H9 (cell line): ENCODE results near the gene SCUBE1. TPM values are rescaled to one million over a fixed set of nuclear protein-coding genes. Genes with fewer than 3 reads are reported as not detected.
A peak's percentile ranks its signal among the peaks of the same experiment; 100 is the strongest.

Source experiments
- DNase-seq: peaks from one replicate; pipeline ENCODE4 v3.0.0-alpha.2; 2017
- H2AFZ ChIP-seq: one replicate; pipeline ENCODE4 v1.6.1; 2013; ENCODE audit warnings: mild to moderate bottlenecking, low read length, control low read depth, moderate library complexity
- H2AK5ac ChIP-seq: 2 replicates; pipeline ENCODE4 v1.6.1; 2013; ENCODE audit warnings: low read length, control low read depth, mixed read lengths; ENCODE audit not compliant: insufficient read length
- H2BK120ac ChIP-seq: one replicate; pipeline ENCODE4 v1.6.1; 2013; ENCODE audit warnings: low read depth, mild to moderate bottlenecking, low read length, control low read depth, inconsistent platforms; ENCODE audit not compliant: poor library complexity, severe bottlenecking
- H2BK12ac ChIP-seq: 2 replicates; pipeline ENCODE4 v1.6.1; 2013; ENCODE audit warnings: low read length, control low read depth, mixed read lengths, low read depth; ENCODE audit not compliant: insufficient read length
- H2BK15ac ChIP-seq: 2 replicates; pipeline ENCODE4 v1.6.1; 2013; ENCODE audit warnings: low read depth, low read length, control low read depth
- H2BK20ac ChIP-seq: one replicate; pipeline ENCODE4 v1.6.1; 2013; ENCODE audit warnings: low read depth, mild to moderate bottlenecking, low read length, control low read depth, inconsistent platforms; ENCODE audit not compliant: poor library complexity, severe bottlenecking
- H2BK5ac ChIP-seq: 2 replicates; pipeline ENCODE4 v1.6.1; 2013; ENCODE audit warnings: low read length, control low read depth, mixed read lengths; ENCODE audit not compliant: insufficient read length
- H3K14ac ChIP-seq: 2 replicates; pipeline ENCODE4 v1.6.1; 2013; ENCODE audit warnings: low read length, control low read depth; ENCODE audit not compliant: insufficient read depth
- H3K18ac ChIP-seq: 2 replicates; pipeline ENCODE4 v1.6.1; 2013; ENCODE audit warnings: low read depth, mild to moderate bottlenecking, mixed read lengths, low read length, control low read depth; ENCODE audit not compliant: insufficient read length
- H3K23ac ChIP-seq: 2 replicates; pipeline ENCODE4 v1.6.1; 2013; ENCODE audit warnings: low read length, control low read depth, mixed read lengths, low read depth; ENCODE audit not compliant: insufficient read length
- H3K23me2 ChIP-seq: 2 replicates; pipeline ENCODE4 v1.6.1; 2013; ENCODE audit warnings: low read depth, mild to moderate bottlenecking, mixed read lengths, low read length, control low read depth; ENCODE audit not compliant: insufficient read length, poor library complexity, severe bottlenecking
- H3K27ac ChIP-seq: 2 replicates; pipeline ENCODE4 v1.5.1; 2013; ENCODE audit warnings: low read length, control low read depth, mixed read lengths, low read depth; ENCODE audit not compliant: insufficient read length
- H3K27me3 ChIP-seq: 2 replicates; pipeline ENCODE4 v1.6.1; 2013; ENCODE audit warnings: low read length, control low read depth, inconsistent platforms; ENCODE audit not compliant: insufficient read depth
- H3K4ac ChIP-seq: 2 replicates; pipeline ENCODE4 v1.6.1; 2013; ENCODE audit warnings: low read depth, mild to moderate bottlenecking, control low read depth, inconsistent platforms, low read length, moderate library complexity
- H3K4me1 ChIP-seq: 2 replicates; pipeline ENCODE4 v1.6.1; 2013; ENCODE audit warnings: low read length, control low read depth, inconsistent platforms; ENCODE audit not compliant: insufficient read depth
- H3K4me2 ChIP-seq: 2 replicates; pipeline ENCODE4 v1.6.1; 2013; ENCODE audit warnings: low read length, control low read depth, mixed read lengths; ENCODE audit not compliant: insufficient read length, insufficient read depth
- H3K56ac ChIP-seq: 2 replicates; pipeline ENCODE4 v1.6.1; 2013; ENCODE audit warnings: low read depth, mild to moderate bottlenecking, mixed read lengths, low read length, control low read depth; ENCODE audit not compliant: insufficient read length
- H3K79me1 ChIP-seq: 2 replicates; pipeline ENCODE4 v1.6.1; 2013; ENCODE audit warnings: low read depth, mild to moderate bottlenecking, moderate library complexity, low read length, control low read depth, inconsistent platforms; ENCODE audit not compliant: insufficient read depth, poor library complexity, severe bottlenecking
- H3K79me2 ChIP-seq: 2 replicates; pipeline ENCODE4 v1.6.1; 2013; ENCODE audit warnings: low read length, control low read depth, inconsistent platforms; ENCODE audit not compliant: insufficient read depth
- H3K9ac ChIP-seq: 2 replicates; pipeline ENCODE4 v1.6.1; 2013; ENCODE audit warnings: low read length, control low read depth, mixed read lengths; ENCODE audit not compliant: insufficient read length; ENCODE audit errors: extremely low read depth
- H3K9me3 ChIP-seq: one replicate; pipeline ENCODE4 v1.6.1; 2013; ENCODE audit warnings: low read depth, low read length, inconsistent platforms; ENCODE audit not compliant: control insufficient read depth
- H3T11ph ChIP-seq: one replicate; pipeline ENCODE4 v1.6.1; 2013; ENCODE audit warnings: mild to moderate bottlenecking, low read length, control low read depth, inconsistent platforms
- H4K20me1 ChIP-seq: one replicate; pipeline ENCODE4 v1.6.1; 2013; ENCODE audit not compliant: control insufficient read depth, insufficient read length, insufficient read depth
- H4K5ac ChIP-seq: 2 replicates; pipeline ENCODE4 v1.6.1; 2013; ENCODE audit warnings: low read depth, mild to moderate bottlenecking, mixed read lengths, low read length, control low read depth; ENCODE audit not compliant: insufficient read length
- H4K8ac ChIP-seq: replicated peaks from 2 replicates; pipeline ENCODE4 v1.6.1; 2013; ENCODE audit warnings: low read length, control low read depth, mixed read lengths, low read depth; ENCODE audit not compliant: insufficient read length
- H4K91ac ChIP-seq: 2 replicates; pipeline ENCODE4 v1.6.1; 2013; ENCODE audit warnings: low read depth, mild to moderate bottlenecking, moderate library complexity, mixed read lengths, low read length, control low read depth; ENCODE audit not compliant: insufficient read length
- H3K27ac Mint-ChIP-seq, 3 experiments: 2 replicates in 2 of 3; 3 replicates in 1 of 3; pipeline ENCODE4 v1.8.0; 2020 to 2021; ENCODE audit warnings: mixed read lengths in 3 of 3, mild to moderate bottlenecking in 1 of 3, moderate library complexity in 1 of 3
- H3K27me3 Mint-ChIP-seq: 2 replicates; pipeline ENCODE4 v1.8.0; 2021; ENCODE audit warnings: low read depth, mild to moderate bottlenecking, moderate library complexity, mixed read lengths
- H3K36me3 Mint-ChIP-seq, 3 experiments: 2 replicates in 2 of 3; 3 replicates in 1 of 3; pipeline ENCODE4 v1.8.0; 2020 to 2021; ENCODE audit warnings: low read depth in 3 of 3, mixed read lengths in 3 of 3; ENCODE audit not compliant: insufficient read depth in 1 of 3
- H3K4me1 Mint-ChIP-seq, 2 experiments: 2 replicates each; pipeline ENCODE4 v1.8.0; 2020; ENCODE audit warnings: mixed read lengths in 2 of 2
- H3K4me3 Mint-ChIP-seq, 2 experiments: 2 replicates in 1 of 2; 3 replicates in 1 of 2; pipeline ENCODE4 v1.8.0; 2020 to 2021; ENCODE audit warnings: mild to moderate bottlenecking in 2 of 2, mixed read lengths in 2 of 2, moderate library complexity in 1 of 2
- H3K9me3 Mint-ChIP-seq, 2 experiments: 2 replicates in 1 of 2; 3 replicates in 1 of 2; pipeline ENCODE4 v1.8.0; 2020; ENCODE audit warnings: mild to moderate bottlenecking in 2 of 2, mixed read lengths in 2 of 2, moderate library complexity in 1 of 2
- WGBS: extraction: QIAGEN DNeasy Blood & Tissue Kit; methylation state at CpG from one replicate; pipeline ENCODE4 v1.1.7; 2013; ENCODE audit warnings: missing lambda C conversion rate, low lambda C conversion rate, mixed read lengths; ENCODE audit not compliant: insufficient read length; ENCODE audit errors: extremely low coverage; 5-methylcytosine and 5-hydroxymethylcytosine counted together
- total RNA-seq: library from RNA; stranded (reverse); gene quantifications from 2 replicates; pipeline ENCODE4 v1.2.1, GENCODE V29; 2021
- TF ChIP-seq, protein P1 (sequence below): fragments of 200-600 bp; sonication (generic); conservative IDR thresholded peaks from 3 replicates; pipeline ENCODE4 v1.8.0; 2021; ENCODE audit warnings: antibody characterized with exemption, mild to moderate bottlenecking

The SCUBE1 gene
- total RNA-seq, 1 experiment from 2014 or later = 1.2 TPM

DNA sequence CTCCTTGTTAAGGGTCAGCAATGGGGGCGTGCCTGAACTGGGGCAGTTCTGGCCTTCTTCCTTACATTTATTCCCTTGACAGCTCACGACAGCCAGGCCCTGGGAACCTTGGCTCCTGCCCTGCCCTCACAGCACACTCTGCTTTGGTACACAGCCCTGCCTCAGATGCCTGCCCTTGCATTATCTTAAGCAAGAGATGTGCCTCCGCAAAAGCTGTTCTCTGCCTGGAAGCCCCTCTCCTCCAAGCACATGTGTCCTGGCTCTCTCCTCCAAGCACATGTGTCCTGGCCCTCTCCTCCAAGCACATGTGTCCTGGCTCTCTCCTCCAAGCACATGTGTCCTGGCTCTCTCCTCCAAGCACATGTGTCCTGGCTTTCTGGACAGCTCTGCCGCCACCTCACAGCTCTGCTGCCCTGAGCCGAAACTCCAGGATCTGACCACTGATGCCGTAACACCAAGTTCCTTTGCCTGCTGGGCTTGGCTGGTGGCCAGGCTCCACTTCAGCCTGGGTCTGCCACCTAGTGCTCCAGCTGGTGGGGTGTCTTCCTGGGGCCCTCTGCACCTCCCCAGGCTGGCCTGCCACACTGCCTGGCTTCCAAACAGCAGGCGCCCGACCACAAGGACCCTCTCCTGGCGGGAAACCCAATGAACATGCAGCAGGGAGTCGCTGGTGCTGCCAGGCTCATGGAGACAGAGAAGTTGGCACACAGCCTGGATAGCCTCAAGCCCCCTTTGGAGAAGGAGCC, 53.0 kb downstream of the SCUBE1 start:
- Mint-ChIP-seq H3K27me3 (peaks cover 2% of the 10 kb centered on the region), H3K36me3 (no peaks in the 10 kb centered on the region), H3K4me3 (no peak overlapping the region), H3K4me1 (peaks cover 5 to 31% of the 10 kb centered on the region in 2 experiments; a peak in 3 of 4 replicates), H3K9me3 (no peaks in the 10 kb centered on the region; a peak in 1 of 5 replicates), H3K27ac (peak overlapping the region in 1 of 3 experiments; percentile 55; a peak in 2 of 7 replicates)
- no peak overlapping the region for H2BK12ac ChIP-seq
- no peaks in the 10 kb centered on the region for H3K79me2 ChIP-seq
- H3K4me2 ChIP-seq = no peak overlapping the region
- no peak overlapping the region for H3K18ac ChIP-seq
- no peaks in the 10 kb centered on the region for H3K79me1 ChIP-seq
- H2BK20ac ChIP-seq = no peak overlapping the region
- H3K4ac ChIP-seq = no peak overlapping the region
- peak overlapping the region; percentile 3; the same call in 1 of the 2 replicates for H3K14ac ChIP-seq
- H4K8ac ChIP-seq = no peak overlapping the region
- no peak overlapping the region for H4K5ac ChIP-seq
- no peaks in the 10 kb centered on the region for H3K23me2 ChIP-seq
- no peak overlapping the region for H3T11ph ChIP-seq
- no peak overlapping the region for H3K56ac ChIP-seq
- H2AK5ac ChIP-seq = no peak overlapping the region
- H2BK120ac ChIP-seq = no peak overlapping the region
- H2BK15ac ChIP-seq = no peak overlapping the region
- H4K20me1 ChIP-seq = no peaks in the 10 kb centered on the region
- no peaks in the 10 kb centered on the region for H3K27me3 ChIP-seq
- H4K91ac ChIP-seq = no peak overlapping the region
- no peaks in the 10 kb centered on the region for H3K4me1 ChIP-seq
- no peak overlapping the region for H3K27ac ChIP-seq
- no peak for DNase-seq
- H3K9ac ChIP-seq = no peak overlapping the region
- no peaks in the 10 kb centered on the region for H3K9me3 ChIP-seq
- no peak overlapping the region for H2BK5ac ChIP-seq
- no peak overlapping the region for H2AFZ ChIP-seq
- TF ChIP-seq, protein P1, sequence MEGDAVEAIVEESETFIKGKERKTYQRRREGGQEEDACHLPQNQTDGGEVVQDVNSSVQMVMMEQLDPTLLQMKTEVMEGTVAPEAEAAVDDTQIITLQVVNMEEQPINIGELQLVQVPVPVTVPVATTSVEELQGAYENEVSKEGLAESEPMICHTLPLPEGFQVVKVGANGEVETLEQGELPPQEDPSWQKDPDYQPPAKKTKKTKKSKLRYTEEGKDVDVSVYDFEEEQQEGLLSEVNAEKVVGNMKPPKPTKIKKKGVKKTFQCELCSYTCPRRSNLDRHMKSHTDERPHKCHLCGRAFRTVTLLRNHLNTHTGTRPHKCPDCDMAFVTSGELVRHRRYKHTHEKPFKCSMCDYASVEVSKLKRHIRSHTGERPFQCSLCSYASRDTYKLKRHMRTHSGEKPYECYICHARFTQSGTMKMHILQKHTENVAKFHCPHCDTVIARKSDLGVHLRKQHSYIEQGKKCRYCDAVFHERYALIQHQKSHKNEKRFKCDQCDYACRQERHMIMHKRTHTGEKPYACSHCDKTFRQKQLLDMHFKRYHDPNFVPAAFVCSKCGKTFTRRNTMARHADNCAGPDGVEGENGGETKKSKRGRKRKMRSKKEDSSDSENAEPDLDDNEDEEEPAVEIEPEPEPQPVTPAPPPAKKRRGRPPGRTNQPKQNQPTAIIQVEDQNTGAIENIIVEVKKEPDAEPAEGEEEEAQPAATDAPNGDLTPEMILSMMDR = no peak
- WGBS = no CpG with 5 or more reads among the region's 10 CpGs
- H3K23ac ChIP-seq = no peak overlapping the region
